NCI-H526 (cell line): Measurements from ENCODE around the gene KIAA1191.
"Not testable (repeated sequence)": the region's sequence is repeated elsewhere in the genome, so short reads cannot be mapped to it uniquely, and the experiment has no call there.

Experiments used
- DNase-seq, 2 experiments: peaks; one replicate each; lab custom pipeline; 2025; lab: John Stamatoyannopoulos, UW

KIAA1191 gene

GRCh38 chr5:176317534-176318374, 43.8 kb downstream of the KIAA1191 start:
- no peak for DNase-seq

GRCh38 chr5:176305356-176305755, 56.2 kb downstream of the KIAA1191 start:
- DNase-seq: not testable (repeated sequence)
